ENCODE results near the gene RCOR3.

DNA sequence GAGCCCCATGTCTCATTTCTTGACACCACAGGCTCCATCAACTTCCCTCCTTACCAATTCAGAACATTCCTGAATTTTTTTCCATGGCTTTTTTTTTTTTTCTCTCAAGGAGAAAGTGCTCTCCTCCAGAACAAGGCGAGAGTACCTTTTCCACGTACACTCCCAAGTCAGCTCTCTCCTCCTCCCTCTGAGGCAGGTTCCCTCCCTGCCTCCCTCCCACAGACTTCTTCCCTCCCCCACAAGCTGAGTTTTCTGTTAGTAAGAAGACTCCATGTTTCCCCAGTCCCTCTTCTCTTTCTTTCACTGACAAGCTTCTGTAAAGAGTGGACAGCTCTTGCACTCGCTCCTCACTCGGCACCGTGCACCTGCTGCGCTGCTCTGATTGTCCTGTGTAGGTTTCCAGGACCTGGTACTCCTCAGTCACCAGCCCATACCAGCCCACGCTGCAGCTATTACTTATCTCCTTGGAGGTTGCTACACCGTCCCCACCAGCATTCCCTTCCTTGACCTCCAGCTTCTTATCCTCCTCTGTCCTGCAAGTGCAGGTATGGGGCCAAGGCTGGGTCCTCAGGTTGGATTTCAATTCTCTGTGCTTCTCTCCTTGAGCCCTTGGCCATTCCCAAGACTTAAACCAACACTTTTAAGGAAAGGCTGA is 71.2 kb downstream of the RCOR3 start:
- no peak for TF ChIP-seq ZFX (IDR thresholded peaks at IDR 0.05)
- TF ChIP-seq, protein P1, sequence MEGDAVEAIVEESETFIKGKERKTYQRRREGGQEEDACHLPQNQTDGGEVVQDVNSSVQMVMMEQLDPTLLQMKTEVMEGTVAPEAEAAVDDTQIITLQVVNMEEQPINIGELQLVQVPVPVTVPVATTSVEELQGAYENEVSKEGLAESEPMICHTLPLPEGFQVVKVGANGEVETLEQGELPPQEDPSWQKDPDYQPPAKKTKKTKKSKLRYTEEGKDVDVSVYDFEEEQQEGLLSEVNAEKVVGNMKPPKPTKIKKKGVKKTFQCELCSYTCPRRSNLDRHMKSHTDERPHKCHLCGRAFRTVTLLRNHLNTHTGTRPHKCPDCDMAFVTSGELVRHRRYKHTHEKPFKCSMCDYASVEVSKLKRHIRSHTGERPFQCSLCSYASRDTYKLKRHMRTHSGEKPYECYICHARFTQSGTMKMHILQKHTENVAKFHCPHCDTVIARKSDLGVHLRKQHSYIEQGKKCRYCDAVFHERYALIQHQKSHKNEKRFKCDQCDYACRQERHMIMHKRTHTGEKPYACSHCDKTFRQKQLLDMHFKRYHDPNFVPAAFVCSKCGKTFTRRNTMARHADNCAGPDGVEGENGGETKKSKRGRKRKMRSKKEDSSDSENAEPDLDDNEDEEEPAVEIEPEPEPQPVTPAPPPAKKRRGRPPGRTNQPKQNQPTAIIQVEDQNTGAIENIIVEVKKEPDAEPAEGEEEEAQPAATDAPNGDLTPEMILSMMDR (conservative IDR thresholded peaks at IDR 0.05) = no peak

Data from C4-2B (cell line).